SU-DHL-6 (cell line): ENCODE data around the gene KRT80.

Experiments used
- EZH2phosphoT487 ChIP-seq: fragments of 200-600 bp; sonication (generic), shearing (Covaris generic); conservative IDR thresholded peaks from 2 replicates; pipeline ENCODE4 v1.6.1; 2018; ENCODE audit warnings: mild to moderate bottlenecking, antibody characterized with exemption, low read length, moderate library complexity, mixed read lengths
- TF ChIP-seq, protein P1 (sequence below): fragments of 200-600 bp; sonication (generic); IDR thresholded peaks from one replicate; pipeline ENCODE4 v1.5.1; 2017; ENCODE audit warnings: antibody characterized with exemption, mild to moderate bottlenecking, low read length, moderate library complexity; ENCODE audit not compliant: insufficient read depth, poor library complexity, severe bottlenecking

- TF ChIP-seq, protein P1, sequence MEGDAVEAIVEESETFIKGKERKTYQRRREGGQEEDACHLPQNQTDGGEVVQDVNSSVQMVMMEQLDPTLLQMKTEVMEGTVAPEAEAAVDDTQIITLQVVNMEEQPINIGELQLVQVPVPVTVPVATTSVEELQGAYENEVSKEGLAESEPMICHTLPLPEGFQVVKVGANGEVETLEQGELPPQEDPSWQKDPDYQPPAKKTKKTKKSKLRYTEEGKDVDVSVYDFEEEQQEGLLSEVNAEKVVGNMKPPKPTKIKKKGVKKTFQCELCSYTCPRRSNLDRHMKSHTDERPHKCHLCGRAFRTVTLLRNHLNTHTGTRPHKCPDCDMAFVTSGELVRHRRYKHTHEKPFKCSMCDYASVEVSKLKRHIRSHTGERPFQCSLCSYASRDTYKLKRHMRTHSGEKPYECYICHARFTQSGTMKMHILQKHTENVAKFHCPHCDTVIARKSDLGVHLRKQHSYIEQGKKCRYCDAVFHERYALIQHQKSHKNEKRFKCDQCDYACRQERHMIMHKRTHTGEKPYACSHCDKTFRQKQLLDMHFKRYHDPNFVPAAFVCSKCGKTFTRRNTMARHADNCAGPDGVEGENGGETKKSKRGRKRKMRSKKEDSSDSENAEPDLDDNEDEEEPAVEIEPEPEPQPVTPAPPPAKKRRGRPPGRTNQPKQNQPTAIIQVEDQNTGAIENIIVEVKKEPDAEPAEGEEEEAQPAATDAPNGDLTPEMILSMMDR: no peak
- TF ChIP-seq EZH2phosphoT487: no peak
These were observed 3.2 kb downstream of the KRT80 start for GRCh38 chr12:52188658-52189057.
